HG02840 (cell line): ENCODE measurements around the gene ITPRIP.

ENCODE experiments used
- ATAC-seq: cut with Tn5 transposase; IDR thresholded peaks from one replicate; pipeline ENCODE4 v1.9.1; 2021; ENCODE audit warnings: mild to moderate bottlenecking, moderate library complexity, moderate number of reproducible peaks; ENCODE audit not compliant: unreplicated experiment, low FRiP score

The ITPRIP gene

GRCh38 chr10:104291439-104291951 is 46.8 kb downstream of the ITPRIP start:
- ATAC-seq, result peak; percentile 93

GRCh38 chr10:104288355-104288754 is 49.9 kb downstream of the ITPRIP start:
- no peak for ATAC-seq

DNA sequence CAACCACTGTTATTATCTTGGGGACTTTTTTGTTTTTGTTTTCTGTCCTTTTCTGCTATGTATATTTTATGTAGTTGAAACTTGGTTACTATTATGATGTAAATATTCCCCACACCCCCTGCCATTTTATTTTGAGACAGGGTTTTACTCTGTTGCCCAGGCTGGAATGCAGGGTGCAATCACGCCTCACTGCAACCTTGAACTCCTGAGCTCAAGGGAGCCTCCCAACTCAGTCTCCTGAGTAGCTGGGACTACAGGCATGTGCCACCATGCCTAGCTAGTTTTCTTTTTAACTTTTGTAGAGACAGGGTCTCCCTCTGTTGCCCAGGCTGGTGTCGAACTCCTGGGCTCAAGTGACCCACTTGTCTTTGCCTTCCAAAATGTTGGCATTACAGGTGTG is 51.3 kb downstream of the ITPRIP start:
- ATAC-seq, result no peak

DNA sequence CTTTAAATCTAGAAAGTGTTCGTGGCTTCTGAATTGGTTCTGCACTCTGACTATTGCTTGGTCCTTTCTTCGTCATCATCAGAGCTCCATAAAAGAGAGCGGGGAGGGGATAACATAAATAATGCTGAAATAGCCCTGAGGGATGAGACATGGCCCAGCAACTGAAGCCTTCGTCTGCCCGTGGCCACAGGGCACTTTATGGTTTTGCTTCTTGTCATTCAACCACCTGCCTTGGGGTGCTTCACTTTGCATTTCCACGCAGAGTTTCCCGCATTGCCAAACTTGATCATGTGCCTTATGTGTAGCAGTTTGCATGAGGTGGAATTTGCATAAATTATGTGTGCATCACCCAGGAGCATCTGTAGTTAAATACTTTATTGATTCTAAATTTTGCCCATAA is 53.4 kb downstream of the ITPRIP start:
- no peak for ATAC-seq

DNA sequence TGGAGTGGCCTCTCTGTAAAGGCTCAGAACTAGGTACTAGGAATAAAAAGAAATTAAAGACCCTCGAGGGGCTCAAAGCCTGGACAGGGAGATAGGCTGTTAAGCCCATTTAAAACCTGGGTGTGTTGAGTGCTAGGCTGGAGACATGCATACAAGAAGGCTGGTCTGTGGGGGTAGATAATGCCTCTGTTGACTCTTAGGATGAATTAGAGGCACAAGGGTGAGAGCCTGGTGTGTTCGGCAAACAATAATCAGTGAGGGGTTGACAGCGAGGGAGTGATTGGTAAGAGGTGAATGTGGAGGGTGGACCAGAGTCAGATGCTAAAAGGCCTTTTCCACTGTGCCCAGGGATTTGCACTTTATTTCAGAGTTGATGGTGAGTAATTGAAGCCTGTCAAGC is 56.6 kb downstream of the ITPRIP start:
- no peak for ATAC-seq

- ATAC-seq, result no peak
Measured at GRCh38 chr10:104279550-104280259, 58.6 kb downstream of the ITPRIP start.

DNA sequence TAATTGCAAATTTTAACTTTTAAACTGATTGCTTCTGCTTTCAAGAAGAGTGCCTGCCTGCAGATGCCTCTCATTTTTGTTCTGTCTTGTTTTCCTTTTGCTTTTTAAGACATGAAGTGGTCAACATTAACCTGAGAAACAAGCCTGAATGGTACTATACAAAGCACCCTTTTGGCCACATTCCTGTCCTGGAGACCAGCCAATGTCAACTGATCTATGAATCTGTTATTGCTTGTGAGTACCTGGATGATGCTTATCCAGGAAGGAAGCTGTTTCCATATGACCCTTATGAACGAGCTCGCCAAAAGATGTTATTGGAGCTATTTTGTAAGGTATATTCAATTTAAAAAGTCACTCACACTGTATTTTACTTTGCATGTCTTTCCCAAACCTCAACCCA is 60.5 kb downstream of the ITPRIP start:
- no peak for ATAC-seq

DNA sequence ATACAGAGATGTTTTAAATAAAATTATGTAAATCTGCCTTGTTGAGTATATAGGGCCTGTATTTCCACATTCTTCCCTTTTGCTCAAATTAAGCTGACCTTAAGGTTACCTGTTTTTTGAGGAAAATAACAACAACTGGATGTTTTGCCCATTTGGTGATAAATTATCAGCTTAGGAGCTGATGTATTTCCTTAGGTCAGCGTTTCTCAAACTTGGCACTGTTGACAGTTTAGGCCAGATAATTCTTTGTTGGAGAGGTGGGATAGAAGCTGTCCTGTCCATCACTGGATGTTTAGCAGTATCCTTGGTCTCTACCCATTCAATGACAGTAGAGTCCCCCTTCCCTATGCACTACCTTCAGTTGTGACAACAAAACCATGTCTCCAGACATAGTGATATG is 62.1 kb downstream of the ITPRIP start:
- no peak for ATAC-seq

- no peak for ATAC-seq
Measured at GRCh38 chr10:104274762-104275721, 63.2 kb downstream of the ITPRIP start.

GRCh38 chr10:104273899-104274575 is 64.2 kb downstream of the ITPRIP start:
- no peak for ATAC-seq

DNA sequence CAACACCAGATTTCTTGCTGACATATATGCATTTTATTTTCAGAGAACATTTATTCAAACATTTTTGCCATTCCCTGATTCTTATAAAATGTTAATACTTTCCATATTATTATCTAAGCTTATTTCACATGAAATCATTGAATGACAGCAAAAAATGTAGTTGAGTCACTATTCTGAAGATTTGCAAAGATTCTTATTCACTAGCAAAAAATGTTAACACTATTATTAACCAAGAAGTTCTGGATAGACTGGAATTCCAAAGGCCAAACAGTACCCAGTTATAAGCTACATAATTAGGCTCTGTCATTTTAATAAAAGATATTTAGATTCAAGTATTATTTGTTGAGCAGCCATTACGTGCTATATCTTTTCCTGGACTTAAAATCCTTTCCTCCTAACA is 65.0 kb downstream of the ITPRIP start:
- ATAC-seq, result no peak

DNA sequence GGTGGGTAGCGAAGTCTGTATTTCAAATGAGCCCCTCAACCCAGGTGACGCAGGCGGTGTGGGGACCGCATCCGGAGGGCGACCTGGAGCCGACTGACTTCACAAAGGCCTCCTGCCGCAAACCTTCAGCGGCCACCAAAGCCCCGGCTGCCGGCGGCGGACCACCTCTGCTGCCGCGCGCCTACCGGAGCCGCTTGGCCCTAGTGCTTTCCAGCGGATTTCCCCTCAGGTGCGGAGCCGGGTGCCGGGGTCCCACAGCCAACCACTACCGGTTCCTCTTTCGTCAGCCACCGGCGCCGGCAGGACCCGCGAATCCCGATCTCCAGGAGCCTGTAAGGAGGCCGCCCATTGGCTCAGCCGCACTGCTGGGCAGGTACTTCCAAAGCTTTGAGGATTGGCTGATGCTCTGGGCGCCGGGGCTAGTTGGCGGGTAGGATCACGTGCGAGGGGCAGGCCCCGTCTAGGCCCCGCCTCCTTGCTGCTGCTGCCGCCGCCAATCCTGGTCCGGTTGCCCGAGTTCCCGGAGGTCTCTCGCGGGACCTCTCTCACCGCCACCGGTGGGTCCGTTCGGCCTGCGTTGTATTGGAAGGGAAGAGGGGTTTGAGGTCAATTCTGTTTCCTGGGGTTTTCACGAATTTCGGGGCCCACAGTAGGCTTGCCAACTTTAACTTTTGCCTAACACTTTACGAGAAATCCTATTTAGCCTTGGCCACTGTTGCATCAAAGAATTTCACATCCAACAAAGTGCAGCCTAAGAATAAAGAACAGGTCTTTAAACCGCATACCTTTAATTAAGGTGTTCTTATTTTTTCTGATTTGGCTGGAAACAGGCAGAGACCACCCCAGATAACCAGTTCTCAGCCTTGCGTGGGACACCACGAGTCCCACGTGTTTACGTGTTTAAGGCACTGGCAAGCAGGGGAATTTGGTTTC is 69.3 kb downstream of the ITPRIP start, which contains the start of gene GSTO2:
TSS of gene GSTO2 (plus strand) at position 472 of the 933 bp plus-strand sequence. CDS start 5,732 bp downstream, outside the sequence.
- ATAC-seq, result peak; percentile 99

DNA sequence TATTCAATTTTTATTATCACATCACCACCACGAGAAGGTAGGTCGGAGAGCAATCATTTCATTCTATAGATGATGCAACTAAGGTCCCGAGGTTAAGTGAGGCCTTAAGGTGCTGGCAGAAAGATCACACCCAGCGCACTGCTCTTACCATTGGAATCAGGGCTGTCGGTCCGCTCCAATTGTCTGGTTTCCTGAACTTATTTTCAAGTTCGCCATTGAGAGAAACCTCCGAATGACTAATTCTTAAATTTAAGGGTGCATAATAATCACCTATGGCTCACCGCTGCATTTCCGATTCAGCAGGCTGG is 69.9 kb downstream of the ITPRIP start:
- ATAC-seq, result no peak

GRCh38 chr10:104267721-104268404 is 70.4 kb downstream of the ITPRIP start:
- ATAC-seq, result no peak

- no peak for ATAC-seq
Measured at GRCh38 chr10:104264783-104265182, 73.5 kb downstream of the ITPRIP start.

- ATAC-seq, result no peak
Measured at GRCh38 chr10:104262055-104262454, 76.2 kb downstream of the ITPRIP start.

- no peak for ATAC-seq
Measured at GRCh38 chr10:104260775-104261115, 77.5 kb downstream of the ITPRIP start.

- ATAC-seq, result no peak
Measured at GRCh38 chr10:104259999-104260774, 78.1 kb downstream of the ITPRIP start.
